SK-N-SH (cell line): ENCODE measurements around the gene BAG2. TPM values are rescaled to one million over a fixed set of nuclear protein-coding genes. Genes with fewer than 3 reads are reported as not detected.

Experiments
- CTCF ChIA-PET: fragments of 300-600, 350-600 bp; formaldehyde crosslinking; extraction: SDS; loops from one replicate; lab custom pipeline; 2021; lab: Yijun Ruan, JAX
- POLR2A ChIA-PET: fragments of 350-600 bp; sonication (Branson Sonifier 250); formaldehyde crosslinking; extraction: SDS; loops from one replicate; lab custom pipeline; 2020; ENCODE audit warnings: antibody characterized with exemption, inconsistent platforms; lab: Yijun Ruan, JAX
- DNase-seq: peaks from one replicate; pipeline ENCODE4 v3.0.0; 2012
- H2AFZ ChIP-seq: fragments of 200-600 bp; sonication (generic); 2 replicates; pipeline ENCODE4 v1.8.1; 2016; ENCODE audit warnings: antibody characterized with exemption, mild to moderate bottlenecking, low read depth
- H3F3A ChIP-seq: fragments of 200-600 bp; sonication (generic); replicated peaks from 2 replicates; pipeline ENCODE3; 2016; ENCODE audit warnings: antibody characterized with exemption, mild to moderate bottlenecking; ENCODE audit not compliant: insufficient read depth
- H3K27ac ChIP-seq, 2 experiments: fragments of 200-500 bp in 1 of 2; fragments of 200-600 bp in 1 of 2; sonication (Bioruptor generic) in 1 of 2; sonication (generic), shearing (Covaris generic) in 1 of 2; 2 replicates each; pipeline versions ENCODE4 v1.5.1 to v1.6.1; 2014 to 2016; ENCODE audit warnings: low read depth in 2 of 2, inconsistent platforms in 1 of 2, low read length in 1 of 2, mild to moderate bottlenecking in 1 of 2, mixed read lengths in 1 of 2
- H3K27me3 ChIP-seq: fragments of 200-600 bp; sonication (generic), shearing (Covaris generic); 2 replicates; pipeline ENCODE4 v1.6.1; 2016; ENCODE audit warnings: mixed run types; ENCODE audit not compliant: insufficient read depth
- H3K36me3 ChIP-seq, 2 experiments: fragments of 200-500 bp in 1 of 2; fragments of 200-600 bp in 1 of 2; sonication (Bioruptor generic) in 1 of 2; sonication (generic) in 1 of 2; replicated peaks in 1 of 2; 2 replicates each; pipeline versions ENCODE3 to v1.5.1; 2014 to 2016; ENCODE audit warnings: low read length in 1 of 2, mild to moderate bottlenecking in 1 of 2; ENCODE audit not compliant: insufficient read depth in 2 of 2, control insufficient read depth in 1 of 2
- H3K4me1 ChIP-seq, 2 experiments: fragments of 200-500 bp in 1 of 2; fragments of 200-600 bp in 1 of 2; sonication (Bioruptor generic) in 1 of 2; sonication (generic), shearing (Covaris generic) in 1 of 2; 2 replicates each; pipeline versions ENCODE4 v1.5.1 to v1.6.1; 2014 to 2016; ENCODE audit warnings: low read depth in 1 of 2, low read length in 1 of 2, mixed run types in 1 of 2; ENCODE audit not compliant: insufficient read depth in 2 of 2, control insufficient read depth in 1 of 2
- H3K4me2 ChIP-seq: fragments of 200-600 bp; sonication (generic), shearing (Covaris generic); 2 replicates; pipeline ENCODE4 v1.6.1; 2017; ENCODE audit warnings: mixed run types
- H3K4me3 ChIP-seq, 2 experiments: fragments of 200-500 bp in 1 of 2; fragments of 200-600 bp in 1 of 2; sonication (Bioruptor generic) in 1 of 2; sonication (generic), shearing (Covaris generic) in 1 of 2; 2 replicates each; pipeline versions ENCODE4 v1.5.1 to v1.8.1; 2014 to 2016; ENCODE audit warnings: low read depth in 2 of 2, inconsistent platforms in 1 of 2, low read length in 1 of 2, mild to moderate bottlenecking in 1 of 2, mixed read lengths in 1 of 2, moderate library complexity in 1 of 2
- H3K79me2 ChIP-seq: fragments of 200-600 bp; sonication (generic); 2 replicates; pipeline ENCODE4 v1.8.1; 2017; ENCODE audit warnings: mild to moderate bottlenecking; ENCODE audit not compliant: insufficient read depth
- H3K9ac ChIP-seq: fragments of 200-600 bp; sonication (generic); 2 replicates; pipeline ENCODE4 v1.6.1; 2017; ENCODE audit warnings: mixed run types
- H3K9me2 ChIP-seq: fragments of 200-600 bp; sonication (generic); 2 replicates; pipeline ENCODE4 v1.6.1; 2017; ENCODE audit warnings: mixed run types
- H3K9me3 ChIP-seq: fragments of 200-600 bp; sonication (generic); 2 replicates; pipeline ENCODE4 v1.6.1; 2017; ENCODE audit warnings: mixed run types, mild to moderate bottlenecking, moderate library complexity
- H4K20me1 ChIP-seq: fragments of 200-600 bp; sonication (generic); 2 replicates; pipeline ENCODE4 v1.6.1; 2017; ENCODE audit warnings: mild to moderate bottlenecking, mixed run types; ENCODE audit not compliant: insufficient read depth
- CHD2 ChIP-seq: fragments of 150-350 bp; IDR thresholded peaks from 2 replicates; pipeline ENCODE4 v1.6.1; 2018; ENCODE audit warnings: low read length; ENCODE audit not compliant: partially characterized antibody
- CTCF ChIP-seq: fragments of 200-600 bp; sonication (generic); IDR thresholded peaks from 2 replicates; pipeline ENCODE4 v1.6.1; 2017; ENCODE audit warnings: antibody characterized with exemption, mild to moderate bottlenecking, moderate library complexity
- ELF1 ChIP-seq: IDR thresholded peaks from 2 replicates; pipeline ENCODE4 v1.4.0; 2012
- EP300 ChIP-seq, 2 experiments: IDR thresholded peaks; 2 replicates each; pipeline versions ENCODE4 v1.4.0 to v1.6.1; 2012; ENCODE audit warnings: borderline replicate concordance in 1 of 2, low read depth in 1 of 2, low read length in 1 of 2
- FOSL2 ChIP-seq: IDR thresholded peaks from 2 replicates; pipeline ENCODE4 v1.4.0; 2012; ENCODE audit warnings: low read depth, mild to moderate bottlenecking, moderate library complexity, borderline replicate concordance
- GABPA ChIP-seq: IDR thresholded peaks from 2 replicates; pipeline ENCODE4 v1.4.0; 2012; ENCODE audit warnings: low read depth, mild to moderate bottlenecking
- JUND ChIP-seq: IDR thresholded peaks from 2 replicates; pipeline ENCODE4 v1.4.0; 2012
- MXI1 ChIP-seq: IDR thresholded peaks from 2 replicates; pipeline ENCODE4 v1.6.1; 2012; ENCODE audit warnings: mild to moderate bottlenecking, low read depth, low read length, improper control_type of control experiment
- NFIC ChIP-seq: IDR thresholded peaks from 2 replicates; pipeline ENCODE4 v1.4.0; 2012; ENCODE audit warnings: borderline replicate concordance
- POLR2AphosphoS5 ChIP-seq: IDR thresholded peaks from 2 replicates; pipeline ENCODE4 v1.6.1; 2012; ENCODE audit warnings: low read depth, low read length
- RAD21 ChIP-seq: IDR thresholded peaks from 2 replicates; pipeline ENCODE4 v1.6.1; 2012; ENCODE audit warnings: mild to moderate bottlenecking, low read length
- RFX5 ChIP-seq: IDR thresholded peaks from 2 replicates; pipeline ENCODE4 v1.6.1; 2012; ENCODE audit warnings: mild to moderate bottlenecking, improper control_type of control experiment, low read length
- SIN3A ChIP-seq: IDR thresholded peaks from 2 replicates; pipeline ENCODE4 v1.6.1; 2012; ENCODE audit warnings: low read depth, mild to moderate bottlenecking, low read length, moderate library complexity, borderline replicate concordance
- TCF12 ChIP-seq: IDR thresholded peaks from 2 replicates; pipeline ENCODE4 v1.4.0; 2012
- YY1 ChIP-seq: IDR thresholded peaks from 2 replicates; pipeline ENCODE4 v1.4.0; 2012; ENCODE audit warnings: low read depth, mild to moderate bottlenecking
- WGBS: methylation state at CpG from one replicate; pipeline ENCODE4 v1.1.6; 2017; ENCODE audit warnings: low lambda C conversion rate; 5-methylcytosine and 5-hydroxymethylcytosine counted together
- polyA plus RNA-seq, 3 experiments: library from polyadenylated mRNA; depleted of rRNA; stranded (reverse); fragments of >200 nt; gene quantifications; 2 replicates each; pipeline ENCODE4 v1.2.3, GENCODE V29; 2012
- TF ChIP-seq, protein P1 (sequence below): IDR thresholded peaks from 2 replicates; pipeline ENCODE4 v1.4.0; 2012; ENCODE audit warnings: low read depth, borderline replicate concordance
- TF ChIP-seq, protein P2 (sequence below): IDR thresholded peaks from 2 replicates; pipeline ENCODE4 v1.4.0; 2012; ENCODE audit warnings: low read depth, borderline replicate concordance
- TF ChIP-seq, protein P3 (sequence below): fragments of 150-350 bp; IDR thresholded peaks from 2 replicates; pipeline ENCODE4 v1.6.1; 2016; ENCODE audit warnings: mild to moderate bottlenecking, low read depth, low read length

BAG2 gene
- polyA plus RNA-seq, 1 of the 3 experiments (the other 2 are of a cell fraction) = 5.3 TPM

GRCh38 chr6:57123111-57123510 is 49.0 kb upstream of the BAG2 start:
- no peaks in the 10 kb centered on the region for H4K20me1 ChIP-seq
- TF ChIP-seq, protein P1, sequence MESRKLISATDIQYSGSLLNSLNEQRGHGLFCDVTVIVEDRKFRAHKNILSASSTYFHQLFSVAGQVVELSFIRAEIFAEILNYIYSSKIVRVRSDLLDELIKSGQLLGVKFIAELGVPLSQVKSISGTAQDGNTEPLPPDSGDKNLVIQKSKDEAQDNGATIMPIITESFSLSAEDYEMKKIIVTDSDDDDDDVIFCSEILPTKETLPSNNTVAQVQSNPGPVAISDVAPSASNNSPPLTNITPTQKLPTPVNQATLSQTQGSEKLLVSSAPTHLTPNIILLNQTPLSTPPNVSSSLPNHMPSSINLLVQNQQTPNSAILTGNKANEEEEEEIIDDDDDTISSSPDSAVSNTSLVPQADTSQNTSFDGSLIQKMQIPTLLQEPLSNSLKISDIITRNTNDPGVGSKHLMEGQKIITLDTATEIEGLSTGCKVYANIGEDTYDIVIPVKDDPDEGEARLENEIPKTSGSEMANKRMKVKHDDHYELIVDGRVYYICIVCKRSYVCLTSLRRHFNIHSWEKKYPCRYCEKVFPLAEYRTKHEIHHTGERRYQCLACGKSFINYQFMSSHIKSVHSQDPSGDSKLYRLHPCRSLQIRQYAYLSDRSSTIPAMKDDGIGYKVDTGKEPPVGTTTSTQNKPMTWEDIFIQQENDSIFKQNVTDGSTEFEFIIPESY = no peak
- TF ChIP-seq, protein P2, sequence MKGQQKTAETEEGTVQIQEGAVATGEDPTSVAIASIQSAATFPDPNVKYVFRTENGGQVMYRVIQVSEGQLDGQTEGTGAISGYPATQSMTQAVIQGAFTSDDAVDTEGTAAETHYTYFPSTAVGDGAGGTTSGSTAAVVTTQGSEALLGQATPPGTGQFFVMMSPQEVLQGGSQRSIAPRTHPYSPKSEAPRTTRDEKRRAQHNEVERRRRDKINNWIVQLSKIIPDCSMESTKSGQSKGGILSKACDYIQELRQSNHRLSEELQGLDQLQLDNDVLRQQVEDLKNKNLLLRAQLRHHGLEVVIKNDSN = no peak
- TF ChIP-seq TCF12 = no peak
- TF ChIP-seq, protein P3, sequence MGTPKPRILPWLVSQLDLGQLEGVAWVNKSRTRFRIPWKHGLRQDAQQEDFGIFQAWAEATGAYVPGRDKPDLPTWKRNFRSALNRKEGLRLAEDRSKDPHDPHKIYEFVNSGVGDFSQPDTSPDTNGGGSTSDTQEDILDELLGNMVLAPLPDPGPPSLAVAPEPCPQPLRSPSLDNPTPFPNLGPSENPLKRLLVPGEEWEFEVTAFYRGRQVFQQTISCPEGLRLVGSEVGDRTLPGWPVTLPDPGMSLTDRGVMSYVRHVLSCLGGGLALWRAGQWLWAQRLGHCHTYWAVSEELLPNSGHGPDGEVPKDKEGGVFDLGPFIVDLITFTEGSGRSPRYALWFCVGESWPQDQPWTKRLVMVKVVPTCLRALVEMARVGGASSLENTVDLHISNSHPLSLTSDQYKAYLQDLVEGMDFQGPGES = no peak
- no peak for TF ChIP-seq RFX5
- no peak for TF ChIP-seq MXI1
- no peak for TF ChIP-seq CHD2
- TF ChIP-seq SIN3A = no peak
- TF ChIP-seq CTCF = no peak
- TF ChIP-seq JUND = no peak
- no peak for TF ChIP-seq FOSL2
- TF ChIP-seq NFIC = no peak
- no peak for TF ChIP-seq EP300 (IDR thresholded peaks at IDR 0.05; ENCODE audit: borderline replicate concordance in 1 of 2, low read depth in 1 of 2, low read length in 1 of 2)
- TF ChIP-seq RAD21 = no peak
- TF ChIP-seq ELF1 = no peak
- no peak for TF ChIP-seq YY1
- TF ChIP-seq POLR2AphosphoS5 = no peak
- TF ChIP-seq GABPA = no peak
- H3K4me3 ChIP-seq = no peak overlapping the region
- H3K4me2 ChIP-seq = no peak overlapping the region
- WGBS = 100% methylated on average over 1 of the region's 1 CpG
- no peaks in the 10 kb centered on the region; the same call in 1 of the 2 replicates for H3K9me3 ChIP-seq
- peaks cover 4 to 35% of the 10 kb centered on the region in 2 experiments for H3K36me3 ChIP-seq
- no peaks in the 10 kb centered on the region for H3K9me2 ChIP-seq
- no peak for DNase-seq
- no peak overlapping the region for H2AFZ ChIP-seq
- H3F3A ChIP-seq = peaks cover 5% of the 10 kb centered on the region
- H3K4me1 ChIP-seq = no peaks in the 10 kb centered on the region; a peak in 1 of 4 replicates
- ChIA-PET POLR2A (no interaction called here), CTCF (no interaction called here)
- no peak overlapping the region for H3K27ac ChIP-seq
- no peaks in the 10 kb centered on the region for H3K27me3 ChIP-seq
- H3K9ac ChIP-seq = no peak overlapping the region
- peaks cover 41% of the 10 kb centered on the region; the same call in 1 of the 2 replicates for H3K79me2 ChIP-seq
